NCI-H2107 (cell line): ENCODE measurements around the gene SRRM5.
"Not testable (repeated sequence)": the region's sequence is repeated elsewhere in the genome, so short reads cannot be mapped to it uniquely, and the experiment has no call there.

Source experiments
- DNase-seq: peaks from one replicate; lab custom pipeline; 2025; lab: John Stamatoyannopoulos, UW

SRRM5 gene

DNA sequence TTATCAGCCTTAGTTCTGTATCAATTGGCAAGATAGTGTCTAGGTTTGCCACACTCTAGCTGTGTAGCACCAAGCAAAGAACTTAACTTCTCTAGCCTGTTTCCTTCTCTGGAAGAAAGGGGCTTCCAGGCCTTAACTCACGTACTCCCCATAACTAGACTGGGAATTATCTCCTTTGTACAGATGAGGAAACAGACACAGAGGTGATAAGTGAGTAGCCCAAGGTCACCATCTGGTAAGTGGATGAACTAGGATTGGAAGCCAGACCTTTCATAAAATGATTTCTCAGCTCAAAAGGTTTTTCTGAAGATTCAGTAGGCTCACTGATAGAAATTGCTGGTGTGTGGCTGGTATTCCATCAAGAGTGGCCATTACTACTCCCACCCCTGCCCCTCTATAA lies 4.4 kb downstream of the SRRM5 start:
- DNase-seq: no peak

DNA sequence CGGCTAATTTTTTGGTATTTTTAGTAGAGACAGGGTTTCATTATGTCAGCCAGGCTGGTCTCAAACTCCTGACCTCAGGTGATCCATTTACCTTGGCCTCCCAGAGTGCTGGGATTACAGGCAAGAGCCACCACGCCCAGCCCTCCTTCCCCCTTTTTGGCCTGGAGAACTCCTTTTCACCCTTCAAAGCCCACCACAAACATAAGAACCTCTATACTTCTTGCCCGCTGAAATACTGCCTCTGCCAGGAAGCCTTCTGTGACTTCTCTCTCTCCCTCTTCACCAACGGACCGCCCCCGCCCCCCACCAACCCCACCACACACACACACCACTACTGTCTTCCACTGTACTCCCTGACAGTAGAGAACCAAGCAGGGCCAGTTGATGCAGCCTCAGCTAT lies 5.1 kb downstream of the SRRM5 start:
- DNase-seq: no peak

DNA sequence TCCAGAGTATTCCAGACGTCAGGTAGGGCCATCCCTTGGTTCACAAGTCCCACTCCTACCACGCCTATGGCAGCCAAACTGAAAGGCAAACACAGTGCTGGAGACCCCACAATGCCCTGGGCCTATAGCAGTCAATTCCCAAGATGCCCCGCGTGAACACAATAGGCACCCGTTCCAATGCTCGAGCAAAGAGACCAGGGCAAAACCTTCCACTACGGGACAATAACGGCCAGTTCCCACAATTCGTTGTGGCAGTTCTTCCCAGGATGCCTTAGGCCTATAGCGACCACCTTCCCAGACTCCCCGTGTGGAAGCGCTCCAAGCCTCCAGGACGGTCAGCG lies 7.0 kb downstream of the SRRM5 start:
- DNase-seq: no peak

DNA sequence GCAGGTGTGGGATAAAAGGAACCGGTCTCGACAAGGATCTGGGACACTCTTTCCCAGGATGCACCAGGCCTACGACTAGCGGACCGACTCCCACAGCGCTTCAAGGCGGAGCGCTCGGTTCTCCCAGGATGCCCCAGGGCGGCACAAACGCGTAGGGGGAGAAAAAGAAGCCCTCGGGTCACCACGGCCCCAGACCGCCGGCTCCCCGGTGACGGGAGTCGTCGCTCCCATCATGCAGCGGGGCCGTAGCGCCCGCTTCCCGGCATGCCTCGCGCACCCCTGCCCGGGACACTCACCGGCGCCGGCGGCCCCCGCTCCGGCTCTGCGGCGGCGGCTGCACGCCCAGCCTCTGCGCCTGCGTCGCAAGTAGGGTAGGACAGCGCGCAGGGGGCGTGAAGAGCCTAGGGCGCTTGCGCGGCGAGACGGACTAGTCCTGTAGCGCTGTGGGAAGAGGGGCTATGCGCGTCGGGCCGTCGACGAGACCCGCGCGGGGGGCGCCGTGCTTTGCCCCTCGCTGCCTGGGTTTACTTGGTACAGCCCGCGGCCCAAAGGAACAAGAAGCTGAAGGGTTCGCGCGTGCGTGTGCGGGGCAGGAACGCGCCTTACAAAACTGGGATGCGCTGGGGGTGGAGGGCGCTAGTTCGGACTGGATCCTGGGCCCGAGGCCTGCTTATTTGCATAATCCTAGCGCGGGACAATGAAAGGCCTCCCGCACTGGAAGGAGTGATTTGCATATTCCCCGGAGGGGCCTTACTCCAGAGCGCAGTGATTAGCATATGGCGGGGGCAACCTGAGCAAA lies 7.6 kb downstream of the SRRM5 start, which contains the start of gene ZNF428:
TSS of gene ZNF428 (minus strand) at position 368 of the 799 bp plus-strand sequence. CDS start 5,325 bp downstream, outside the sequence.
- DNase-seq: peak; percentile 75

DNA sequence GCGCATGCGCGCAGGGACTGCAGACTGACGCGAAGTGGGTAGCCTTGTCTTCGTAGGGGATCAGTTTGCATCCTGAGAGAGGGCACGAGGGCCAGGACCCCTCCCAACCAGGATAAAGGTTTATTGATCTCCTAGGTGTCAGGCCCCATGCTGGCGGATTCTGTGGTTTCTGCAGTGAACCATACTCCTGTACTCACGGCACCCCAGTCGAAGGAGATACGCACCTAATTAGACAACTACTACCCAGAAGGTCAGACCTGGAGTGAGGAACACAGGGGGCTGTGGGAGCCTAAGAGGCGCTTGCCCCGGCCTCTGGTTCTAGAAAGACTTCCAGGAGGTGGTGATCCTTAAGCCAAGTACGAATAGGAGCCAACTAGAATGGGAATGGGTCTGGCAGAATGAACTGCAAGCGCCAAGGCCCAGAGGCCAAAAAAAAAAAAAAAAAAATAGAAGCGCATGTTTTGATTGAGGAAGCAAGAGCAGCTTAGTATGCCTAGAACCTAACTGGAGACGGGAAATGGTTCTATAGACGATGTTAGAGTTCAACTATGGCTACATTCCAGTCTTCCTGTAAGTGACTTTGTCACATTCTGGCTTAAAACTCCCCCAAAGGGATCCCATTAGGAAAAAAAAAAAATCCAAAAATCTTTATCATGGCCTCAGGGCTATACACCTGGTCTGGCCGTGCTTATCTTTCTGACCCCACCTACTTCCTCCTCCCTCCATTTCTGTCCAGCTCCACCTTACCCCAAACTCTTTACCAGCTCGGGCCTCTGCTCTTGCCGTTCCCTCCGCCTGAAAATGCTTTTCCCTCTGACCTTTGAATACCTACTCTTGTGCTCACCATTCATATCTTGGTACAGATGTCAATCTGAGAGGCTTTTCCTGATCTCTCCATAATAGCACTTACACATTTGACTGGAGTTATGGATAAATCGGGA lies 8.4 kb downstream of the SRRM5 start:
- no peak for DNase-seq

DNA sequence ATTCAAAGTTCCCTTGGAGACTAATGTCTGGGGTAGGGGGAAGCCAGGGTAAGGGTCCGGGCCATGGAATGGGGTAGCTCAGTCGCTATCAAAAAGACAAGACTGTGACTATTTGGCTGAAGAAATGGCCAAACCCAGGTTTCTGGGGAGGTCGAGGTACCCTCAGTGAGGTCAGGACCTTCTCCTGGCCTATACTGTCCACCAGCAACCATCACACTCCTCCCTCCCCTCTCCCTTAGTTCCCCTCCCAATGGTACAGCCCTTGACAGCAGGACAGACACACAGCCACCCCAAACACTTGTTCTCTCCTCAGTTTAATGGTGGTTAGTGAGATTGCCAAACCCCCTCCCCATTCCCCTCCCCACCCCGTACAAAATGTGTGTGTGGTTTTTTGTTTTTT lies 10.2 kb downstream of the SRRM5 start:
- DNase-seq: no peak

DNA sequence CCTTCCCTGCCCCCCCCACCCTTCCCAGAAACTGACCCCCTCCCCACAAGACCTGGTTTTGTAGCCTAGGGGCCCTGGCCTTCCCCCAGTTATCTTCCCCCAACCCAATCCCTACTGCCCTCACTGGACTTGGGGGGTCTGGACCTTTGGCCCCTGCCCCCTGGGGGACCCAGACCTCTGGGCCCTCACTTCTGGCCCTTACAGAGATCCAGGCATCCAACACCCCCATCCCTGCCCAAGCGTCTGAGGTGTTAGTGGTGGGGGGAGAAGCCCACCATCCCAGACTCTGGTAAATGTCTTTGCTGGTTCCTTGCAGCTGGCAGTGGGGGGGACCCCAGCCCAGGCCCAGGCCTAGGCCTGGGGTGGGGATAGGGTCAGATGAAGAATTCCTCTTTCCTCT lies 11.1 kb downstream of the SRRM5 start:
- no peak for DNase-seq

DNA sequence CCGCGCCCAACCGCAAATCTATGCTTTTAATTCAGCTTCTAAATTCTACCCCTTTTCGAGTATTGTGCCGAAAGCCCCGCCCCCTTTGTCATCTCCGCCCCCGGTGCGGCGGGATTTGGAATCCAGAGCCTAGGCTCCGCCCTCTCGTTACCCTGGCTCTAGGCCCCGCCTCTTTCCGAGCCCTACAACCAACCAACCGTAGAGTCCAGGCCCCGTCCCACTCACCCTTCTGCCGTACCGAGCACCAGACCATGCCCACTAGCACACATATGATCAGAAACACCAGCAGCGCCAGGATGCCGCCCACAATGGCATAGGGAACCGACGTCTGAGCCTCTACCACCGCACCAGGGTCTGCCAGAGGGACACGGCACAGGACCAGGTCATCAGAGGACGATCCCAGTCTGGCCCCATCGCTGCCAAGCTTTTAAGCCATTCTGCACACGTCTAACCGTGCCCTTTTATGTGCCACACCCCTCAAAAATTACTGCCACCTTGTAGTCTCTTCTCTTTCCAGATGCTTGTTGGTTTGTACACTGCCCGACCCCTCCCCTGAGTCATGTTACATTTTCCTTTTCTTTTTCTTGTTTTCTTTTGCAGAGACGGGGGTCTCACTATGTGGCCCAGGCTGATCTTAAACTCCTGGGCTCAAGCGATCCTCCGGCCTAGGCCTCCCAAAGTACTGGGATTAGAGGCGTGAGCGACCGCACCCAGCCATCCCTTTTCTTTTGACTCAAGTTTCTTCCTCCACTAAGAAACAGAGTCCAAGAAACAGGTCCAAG lies 12.2 kb downstream of the SRRM5 start:
- DNase-seq: no peak

DNA sequence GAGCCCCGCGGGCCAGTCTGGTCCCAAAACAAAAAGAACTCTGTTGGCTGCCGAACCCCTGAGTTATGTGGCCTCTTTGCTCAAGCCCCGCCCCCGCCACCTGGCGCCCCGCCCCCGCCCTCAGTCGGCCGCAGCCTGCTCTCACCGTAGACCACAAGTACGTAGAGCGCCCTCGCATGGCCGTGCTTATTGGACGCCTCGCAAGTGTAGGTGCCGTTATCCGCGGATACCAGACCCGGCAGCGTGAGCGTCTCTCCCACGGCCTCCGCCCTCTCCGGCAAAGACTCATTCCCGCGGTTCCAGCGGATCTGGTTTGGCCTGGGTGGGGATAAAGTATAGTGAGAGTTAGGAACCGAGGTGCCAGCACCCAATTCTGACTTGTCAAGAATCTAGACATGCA lies 13.0 kb downstream of the SRRM5 start:
- no peak for DNase-seq

DNA sequence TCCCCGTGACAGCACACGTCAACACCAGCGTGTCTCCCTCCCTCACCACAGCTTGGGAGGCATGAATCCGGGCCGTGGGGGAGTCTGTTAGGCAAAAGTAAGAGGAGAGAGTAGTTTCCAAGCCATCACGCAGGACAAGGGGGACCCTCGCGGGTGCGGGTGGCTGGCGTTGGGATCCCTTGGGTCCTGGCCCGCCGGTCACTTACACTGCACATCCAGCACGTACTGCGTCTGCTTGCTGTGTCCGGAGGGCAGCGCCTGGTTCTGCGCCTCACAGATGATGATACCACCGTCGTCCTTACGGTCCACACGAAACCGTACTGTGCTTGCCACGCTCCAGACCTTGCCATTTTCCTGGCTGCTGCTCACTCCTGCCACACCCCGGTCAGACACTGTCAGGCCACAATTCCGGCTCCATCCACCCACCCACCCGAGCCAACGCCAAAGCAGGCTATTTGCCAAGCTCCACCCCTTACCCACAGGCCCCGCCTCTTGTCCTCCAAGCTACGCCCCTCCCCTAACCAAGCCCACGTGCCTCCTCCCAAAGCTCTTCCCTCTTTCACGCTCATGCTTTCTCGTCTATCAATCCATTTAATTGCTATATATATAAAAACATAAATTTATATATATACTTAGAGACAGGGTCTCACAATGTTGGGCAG lies 14.2 kb downstream of the SRRM5 start:
- DNase-seq: no peak

DNA sequence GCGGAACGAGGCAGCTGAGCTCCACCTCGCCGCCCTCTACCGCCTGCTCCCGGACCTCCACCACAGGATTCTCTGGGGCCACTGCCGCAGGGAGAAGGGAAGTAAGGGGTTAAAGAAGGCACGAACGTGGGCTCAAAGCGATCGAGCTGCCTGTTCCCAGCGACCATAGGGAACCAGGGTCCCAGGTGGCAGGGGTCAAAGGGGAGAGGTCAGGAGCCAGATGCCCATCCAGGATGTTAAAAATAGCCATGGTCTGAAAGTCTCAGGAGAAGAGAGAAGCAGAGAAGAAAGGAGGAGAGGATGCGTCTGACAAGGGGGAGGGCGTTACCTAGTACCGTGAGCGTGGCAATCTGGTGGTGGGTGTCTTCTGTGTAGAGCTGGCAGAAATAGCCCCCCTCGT lies 14.9 kb downstream of the SRRM5 start:
- no peak for DNase-seq

DNA sequence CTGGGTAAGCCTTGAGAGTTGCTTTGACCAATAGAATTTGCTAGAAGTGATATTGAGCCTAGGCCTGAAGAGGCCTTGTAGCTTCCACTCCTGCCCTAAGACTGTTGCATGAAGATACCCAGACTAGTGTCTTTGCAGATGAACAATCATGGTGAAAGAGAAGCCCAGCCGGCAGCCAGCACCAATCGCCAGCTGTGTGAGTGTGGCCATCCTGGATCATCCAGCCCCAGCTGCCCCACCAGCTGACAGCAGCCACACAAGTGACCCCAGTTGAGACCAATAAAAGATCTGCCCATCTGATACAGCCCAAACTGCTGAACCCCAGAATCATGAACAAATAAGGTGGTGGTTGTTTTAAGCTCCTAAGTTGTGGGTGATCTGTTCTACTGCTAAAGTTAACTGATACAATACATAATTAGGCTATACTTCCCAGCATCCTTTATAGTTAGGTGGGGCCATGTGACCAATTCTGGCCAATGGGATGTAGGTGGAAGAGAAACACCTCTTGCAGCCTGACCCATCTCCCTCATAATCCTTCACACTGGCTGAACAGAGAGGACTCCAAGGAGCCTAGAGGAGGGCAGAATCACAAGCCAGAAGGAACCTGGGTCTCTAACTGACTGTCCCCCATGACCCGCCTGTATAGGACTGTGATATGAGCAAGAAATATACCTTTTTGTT lies 16.9 kb downstream of the SRRM5 start:
- no peak for DNase-seq

DNA sequence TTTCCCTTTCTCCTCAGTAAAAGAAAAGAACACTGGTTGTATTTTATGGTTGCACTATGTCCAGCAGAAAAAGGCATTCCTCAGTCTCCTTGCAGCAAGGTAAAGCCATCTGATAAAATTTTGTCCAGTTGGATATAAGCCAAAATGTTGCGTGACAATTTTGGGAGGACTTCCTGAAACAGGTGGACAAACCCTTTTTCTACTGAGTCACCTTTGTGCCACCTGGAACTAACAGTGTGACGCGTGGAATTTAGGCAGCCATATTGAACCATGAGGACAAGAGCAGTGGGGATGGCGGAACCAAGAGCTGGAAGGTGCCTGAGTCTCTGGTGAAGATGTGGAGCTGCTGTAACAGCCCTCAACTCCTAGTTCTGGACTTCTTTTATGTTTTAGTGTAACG lies 19.6 kb downstream of the SRRM5 start:
- no peak for DNase-seq

DNA sequence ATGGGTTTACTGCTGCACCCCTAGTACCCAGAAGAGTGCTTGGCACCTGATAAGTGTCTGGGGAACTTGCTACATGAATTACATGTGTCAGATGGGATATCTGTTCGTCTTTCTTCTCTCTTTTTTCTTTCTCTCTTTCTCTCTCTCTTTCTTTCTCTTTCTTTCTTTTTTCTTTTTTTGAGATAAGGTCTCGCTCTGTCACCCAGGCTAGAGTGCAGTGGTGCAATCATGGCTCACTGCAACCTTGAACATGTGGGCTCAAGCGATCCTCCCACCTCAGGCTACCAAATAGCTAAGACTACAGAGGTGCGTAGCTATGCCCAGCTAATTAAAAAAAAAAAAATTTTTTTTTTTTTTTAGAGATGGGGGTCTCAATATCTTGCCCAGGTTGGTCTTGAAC lies 21.6 kb downstream of the SRRM5 start:
- no peak for DNase-seq

DNA sequence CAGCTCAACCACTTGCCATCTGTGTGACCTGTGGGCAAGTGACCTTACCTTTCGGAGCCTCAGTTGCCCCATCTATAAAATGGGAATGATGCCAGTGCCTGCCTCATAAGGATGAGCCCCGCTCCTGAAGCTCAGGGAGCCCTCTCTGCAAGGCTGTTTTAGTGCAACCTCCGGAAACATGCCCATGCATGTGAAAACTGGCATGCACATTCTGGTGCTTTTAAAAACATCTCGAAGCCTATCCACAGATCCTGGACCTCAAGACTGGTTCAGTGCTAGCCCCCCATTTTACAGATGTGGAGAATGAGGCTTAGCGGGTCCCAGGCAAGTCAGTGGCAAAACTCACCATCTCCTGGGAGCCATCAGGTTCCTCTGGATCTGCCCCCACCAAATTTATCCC lies 22.2 kb downstream of the SRRM5 start:
- no peak for DNase-seq

DNA sequence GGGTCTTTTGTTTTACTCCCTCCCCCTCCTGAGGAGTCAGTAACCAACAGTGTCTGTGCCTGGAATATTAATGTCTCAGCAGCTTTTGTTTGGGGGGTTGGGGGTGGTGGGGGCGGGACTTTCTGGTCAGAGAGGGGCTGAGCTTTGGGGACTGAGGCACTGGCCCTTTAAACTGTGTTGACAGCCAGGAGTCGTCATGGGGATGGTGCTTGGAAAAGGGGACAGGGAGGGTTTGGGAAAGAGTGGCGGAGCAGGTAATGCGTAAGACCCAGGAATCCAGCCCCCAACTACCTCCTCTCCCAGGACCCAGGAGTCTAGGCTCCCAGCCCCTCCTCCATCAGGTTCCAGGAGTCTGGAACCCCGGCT lies 22.6 kb downstream of the SRRM5 start:
- DNase-seq: no peak

DNA sequence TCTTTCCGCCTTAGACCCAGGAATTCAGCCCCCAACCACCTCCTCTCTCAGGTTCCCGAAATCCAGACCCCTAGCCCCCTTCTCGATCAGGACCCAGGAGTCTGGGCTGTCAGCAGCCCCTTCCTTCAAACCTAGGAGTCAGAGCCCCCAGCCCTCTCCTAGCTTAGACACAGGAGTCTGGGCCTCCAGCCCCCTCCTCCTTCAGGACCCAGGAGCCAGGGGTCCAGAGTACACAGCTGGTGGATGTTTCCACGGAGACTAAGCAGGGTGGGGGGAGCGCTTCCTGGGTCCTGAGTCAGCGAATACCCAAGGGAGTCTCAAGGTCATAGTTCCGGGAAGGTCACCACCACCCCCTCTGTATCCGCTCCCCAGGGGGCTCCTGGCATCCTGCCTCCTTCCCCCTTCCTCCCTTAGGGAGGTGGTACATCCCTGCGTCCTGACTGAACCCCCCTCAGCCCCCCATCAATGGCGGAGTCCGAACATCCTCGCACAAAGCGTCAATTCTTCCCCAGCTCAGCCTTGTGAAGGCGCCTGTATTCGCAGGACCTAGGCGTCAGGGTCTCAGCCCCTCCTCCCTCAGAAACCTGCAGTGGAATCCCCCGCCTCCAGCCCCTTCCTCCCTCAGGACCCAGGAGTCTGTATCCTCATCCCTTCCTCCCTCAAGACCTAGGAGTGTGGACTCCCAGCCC lies 23.1 kb downstream of the SRRM5 start:
- no peak for DNase-seq

DNA sequence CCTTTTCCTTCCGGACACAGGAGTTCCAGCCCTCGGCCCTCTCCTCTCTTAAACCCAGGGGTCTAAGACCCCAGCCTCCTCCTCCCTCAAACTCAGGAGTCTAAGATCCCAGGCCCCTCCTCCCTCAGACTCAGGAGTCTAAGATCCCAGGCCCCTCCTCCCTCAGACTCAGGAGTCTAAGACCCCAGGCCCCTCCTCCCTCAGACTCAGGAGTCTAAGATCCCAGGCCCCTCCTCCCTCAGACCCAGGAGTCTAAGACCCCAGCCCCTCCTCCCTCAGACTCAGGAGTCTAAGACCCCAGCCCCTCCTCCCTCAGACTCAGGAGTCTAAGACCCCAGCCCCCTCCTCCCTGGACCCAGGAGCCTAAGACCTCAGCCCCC lies 23.7 kb downstream of the SRRM5 start:
- not testable (repeated sequence) for DNase-seq

DNA sequence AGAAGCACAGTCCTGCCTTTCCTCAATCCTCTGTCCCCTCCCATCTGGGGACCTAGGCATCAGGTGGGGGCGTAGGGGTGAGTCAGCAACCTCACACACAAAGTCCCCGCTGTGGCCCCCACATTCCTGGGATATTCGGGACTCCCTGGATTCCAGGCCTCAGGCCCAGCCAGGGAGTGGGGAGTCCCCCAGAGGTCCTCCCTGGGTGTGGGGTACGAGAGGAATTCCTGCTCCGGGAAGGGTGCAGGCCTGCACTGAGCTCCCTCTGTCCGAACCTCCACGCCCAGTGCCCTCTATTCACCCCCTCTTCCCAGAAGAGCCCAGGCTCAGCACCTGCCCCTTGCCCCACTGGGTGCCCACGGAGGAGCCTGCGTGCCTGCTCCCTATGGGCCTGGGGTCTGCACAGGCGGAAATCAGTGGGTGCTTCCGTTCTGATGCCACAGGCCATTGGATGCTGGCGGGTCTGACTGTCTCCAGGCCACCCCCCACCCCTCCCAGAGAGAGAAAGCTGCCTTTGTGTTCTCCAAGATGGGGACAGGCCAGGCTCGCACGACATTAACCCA lies 24.3 kb downstream of the SRRM5 start:
- DNase-seq: no peak

DNA sequence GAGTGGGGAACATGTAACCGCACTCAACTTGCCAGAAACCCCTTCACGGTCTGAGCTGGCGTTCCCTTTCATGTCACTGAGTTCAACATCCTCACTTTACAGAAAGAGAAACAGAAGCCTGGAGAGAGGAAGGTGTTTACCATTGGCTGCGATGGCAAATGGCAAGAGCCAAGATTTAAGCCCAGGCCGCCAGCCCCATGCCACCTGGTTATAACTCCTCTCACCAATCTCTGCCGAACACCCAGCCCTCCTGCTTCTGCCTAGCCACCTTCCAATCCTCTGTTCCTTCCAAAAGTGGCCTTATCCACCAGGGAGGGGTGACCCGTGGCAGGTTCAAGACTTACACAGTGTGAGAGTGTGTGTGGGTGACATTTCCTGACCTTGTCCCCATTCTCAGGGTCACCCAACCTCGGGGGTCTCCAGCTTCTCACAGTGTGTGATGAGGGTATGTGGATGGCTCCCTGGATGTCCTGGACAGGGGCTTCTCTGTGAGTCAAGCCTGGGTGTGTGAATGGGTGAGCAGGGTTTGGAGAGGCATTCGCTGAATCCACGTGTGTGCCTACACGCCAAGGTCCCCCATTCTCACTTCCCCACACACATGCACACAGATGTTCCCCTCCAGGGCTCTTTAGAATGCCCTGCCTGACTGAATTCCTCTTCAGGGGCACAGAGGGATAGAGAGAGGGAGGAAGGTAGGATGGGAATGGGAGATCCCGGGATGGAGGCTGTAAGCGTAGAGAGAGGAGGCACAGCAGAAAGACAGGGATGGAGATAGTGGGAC lies 26.5 kb downstream of the SRRM5 start:
- no peak for DNase-seq
